ENCODE data around the gene METTL17.
"Not testable (repeated sequence)": the region's sequence is repeated elsewhere in the genome, so short reads cannot be mapped to it uniquely, and the experiment has no call there.

METTL17 gene

GRCh38 chr14:20989787-20990600, at the start of gene METTL17:
TSS of gene METTL17 (plus strand) at chr14:20989980. CDS start at chr14:20990003, 23 bp downstream.
- DNase-seq (ENCODE audit: low read depth in 2 of 2) = peak; percentile 74 to 76

- not testable (repeated sequence) for DNase-seq (ENCODE audit: low read depth in 2 of 2)
These were observed 44.6 kb upstream of the METTL17 start for GRCh38 chr14:20945146-20945545.

- not testable (repeated sequence) for DNase-seq (ENCODE audit: low read depth in 2 of 2)
These were observed 43.1 kb upstream of the METTL17 start for GRCh38 chr14:20946707-20947106.

GRCh38 chr14:20954736-20955537, 34.8 kb upstream of the METTL17 start, which contains the start of gene RNASE2:
TSS of gene RNASE2 (plus strand) at chr14:20955487. CDS start at chr14:20955772, 285 bp downstream.
- DNase-seq (ENCODE audit: low read depth in 2 of 2) = not testable (repeated sequence)

GRCh38 chr14:20955538-20955873, 34.3 kb upstream of the METTL17 start:
- DNase-seq (ENCODE audit: low read depth in 2 of 2) = not testable (repeated sequence)

- no peak for DNase-seq (ENCODE audit: low read depth in 2 of 2)
These were observed 33.3 kb upstream of the METTL17 start for GRCh38 chr14:20956376-20956976.

GRCh38 chr14:20958946-20959345, 30.8 kb upstream of the METTL17 start:
- not testable (repeated sequence) for DNase-seq (ENCODE audit: low read depth in 2 of 2)

- DNase-seq (ENCODE audit: low read depth in 2 of 2) = no peak
These were observed 20.4 kb upstream of the METTL17 start for GRCh38 chr14:20969336-20969735.

GRCh38 chr14:20970647-20970982, 19.2 kb upstream of the METTL17 start:
- no peak for DNase-seq (ENCODE audit: low read depth in 2 of 2)

- peak; percentile 65 to 73 for DNase-seq (ENCODE audit: low read depth in 2 of 2)
These were observed 18.6 kb upstream of the METTL17 start for GRCh38 chr14:20970983-20971704.

GRCh38 chr14:20971705-20972021, 18.1 kb upstream of the METTL17 start:
- DNase-seq (ENCODE audit: low read depth in 2 of 2) = no peak

- DNase-seq (ENCODE audit: low read depth in 2 of 2) = no peak
These were observed 16.3 kb upstream of the METTL17 start for GRCh38 chr14:20973501-20973900.

- DNase-seq (ENCODE audit: low read depth in 2 of 2) = no peak
These were observed 13.5 kb upstream of the METTL17 start for GRCh38 chr14:20976291-20976690.

- DNase-seq (ENCODE audit: low read depth in 2 of 2) = no peak
These were observed 11.1 kb upstream of the METTL17 start for GRCh38 chr14:20978687-20979086.

GRCh38 chr14:20980906-20981305, 8.9 kb upstream of the METTL17 start:
- no peak for DNase-seq (ENCODE audit: low read depth in 2 of 2)

- no peak for DNase-seq (ENCODE audit: low read depth in 2 of 2)
These were observed 7.0 kb upstream of the METTL17 start for GRCh38 chr14:20982646-20983369.

- DNase-seq (ENCODE audit: low read depth in 2 of 2) = not testable (repeated sequence)
These were observed 4.1 kb upstream of the METTL17 start for GRCh38 chr14:20985650-20986049.

- DNase-seq (ENCODE audit: low read depth in 2 of 2) = no peak
These were observed 3.0 kb upstream of the METTL17 start for GRCh38 chr14:20986811-20987210.

- no peak for DNase-seq (ENCODE audit: low read depth in 2 of 2)
These were observed 886 bp upstream of the METTL17 start for GRCh38 chr14:20988717-20989470.

GRCh38 chr14:20989471-20989786, 351 bp upstream of the METTL17 start:
- DNase-seq (ENCODE audit: low read depth in 2 of 2) = no peak

- no peak for DNase-seq (ENCODE audit: low read depth in 2 of 2)
These were observed 6.7 kb downstream of the METTL17 start for GRCh38 chr14:20996521-20996920.

All from activated CD4-positive, alpha-beta T cell treated with anti-CD3 and anti-CD28 coated beads for 24 hours (primary cell).